Measurements from ENCODE around the gene CLK4.

CLK4 gene

GRCh38 chr5:178626484-178627258 lies at the start of gene CLK4:
TSS of gene CLK4 (minus strand) at chr5:178627050. CDS start at chr5:178623416, 3,634 bp downstream.
- peak; percentile 94 for DNase-seq (ENCODE audit: low read depth, low spot score)

GRCh38 chr5:178675922-178676321 lies 49.1 kb upstream of the CLK4 start:
- DNase-seq (ENCODE audit: low read depth, low spot score) = no peak

- no peak for DNase-seq (ENCODE audit: low read depth, low spot score)
Observed at GRCh38 chr5:178674334-178674733, 47.5 kb upstream of the CLK4 start.

DNA sequence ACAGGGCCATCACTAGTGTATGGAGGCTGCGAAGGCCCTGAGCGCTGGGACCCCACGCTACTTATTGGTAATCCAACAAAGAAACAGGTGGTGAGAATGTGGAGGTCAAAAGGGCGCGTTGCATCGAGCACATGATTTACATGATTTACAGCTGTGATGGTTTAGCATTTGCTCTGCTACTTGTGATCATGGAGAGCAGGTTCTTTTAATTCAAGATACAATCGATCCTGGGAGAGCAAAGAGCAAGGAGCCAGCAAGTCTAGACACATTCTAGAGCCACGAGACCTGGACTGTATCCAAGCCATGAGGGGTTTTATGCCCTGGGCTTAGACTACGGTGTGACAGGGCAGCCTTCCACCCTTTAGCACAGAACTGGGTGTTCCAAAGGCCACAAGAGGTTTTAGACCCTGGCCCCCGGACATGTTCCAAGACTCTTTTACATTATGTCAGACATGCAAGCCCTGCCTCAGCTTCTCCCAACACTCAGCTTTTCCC lies 47.0 kb upstream of the CLK4 start:
- no peak for DNase-seq (ENCODE audit: low read depth, low spot score)

- DNase-seq (ENCODE audit: low read depth, low spot score) = no peak
Observed at GRCh38 chr5:178672630-178673029, 45.8 kb upstream of the CLK4 start.

- DNase-seq (ENCODE audit: low read depth, low spot score) = no peak
Observed at GRCh38 chr5:178671602-178672144, 44.8 kb upstream of the CLK4 start.

- no peak for DNase-seq (ENCODE audit: low read depth, low spot score)
Observed at GRCh38 chr5:178670351-178670885, 43.6 kb upstream of the CLK4 start.

DNA sequence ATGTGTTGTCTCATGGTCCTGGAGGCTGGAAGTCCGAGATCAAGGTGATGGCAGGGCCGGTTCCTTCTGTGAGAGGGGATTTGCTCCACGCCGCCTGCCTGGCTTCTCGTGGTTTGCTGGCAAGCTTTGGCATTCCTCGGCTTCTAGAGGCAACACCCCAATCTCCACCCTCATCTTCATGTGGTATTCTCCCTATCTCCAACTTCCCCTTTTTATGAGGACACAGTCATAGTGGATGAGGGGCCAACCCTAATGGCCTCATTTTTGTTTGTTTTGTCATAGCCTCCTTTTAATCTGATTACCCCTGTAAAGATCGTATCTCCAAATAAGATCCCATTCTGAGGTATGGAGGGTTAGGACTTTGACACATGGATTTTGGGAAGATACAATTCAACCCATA lies 41.7 kb upstream of the CLK4 start:
- no peak for DNase-seq (ENCODE audit: low read depth, low spot score)

DNA sequence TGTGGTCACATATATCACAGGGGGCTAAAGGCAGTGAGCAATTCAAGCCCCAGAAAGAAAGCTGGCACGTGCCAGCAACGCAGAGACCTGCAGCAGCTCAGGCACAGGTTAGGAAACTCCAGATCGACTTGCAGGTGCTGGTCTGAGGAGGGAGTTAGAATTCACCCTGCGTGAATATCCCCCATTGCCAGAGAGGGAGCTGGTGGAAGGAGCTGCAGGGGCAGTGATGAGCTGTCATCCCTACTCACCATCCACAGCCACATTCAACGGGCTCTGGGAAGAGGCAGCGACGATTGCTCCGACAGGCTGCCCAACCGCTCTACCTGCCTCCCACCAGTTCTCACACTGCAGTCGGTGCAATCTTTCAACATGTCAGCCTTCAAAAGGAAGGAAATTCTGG lies 40.8 kb upstream of the CLK4 start:
- no peak for DNase-seq (ENCODE audit: low read depth, low spot score)

- DNase-seq (ENCODE audit: low read depth, low spot score) = no peak
Observed at GRCh38 chr5:178667101-178667500, 40.3 kb upstream of the CLK4 start.

GRCh38 chr5:178664141-178664540 lies 37.3 kb upstream of the CLK4 start:
- DNase-seq (ENCODE audit: low read depth, low spot score) = no peak

DNA sequence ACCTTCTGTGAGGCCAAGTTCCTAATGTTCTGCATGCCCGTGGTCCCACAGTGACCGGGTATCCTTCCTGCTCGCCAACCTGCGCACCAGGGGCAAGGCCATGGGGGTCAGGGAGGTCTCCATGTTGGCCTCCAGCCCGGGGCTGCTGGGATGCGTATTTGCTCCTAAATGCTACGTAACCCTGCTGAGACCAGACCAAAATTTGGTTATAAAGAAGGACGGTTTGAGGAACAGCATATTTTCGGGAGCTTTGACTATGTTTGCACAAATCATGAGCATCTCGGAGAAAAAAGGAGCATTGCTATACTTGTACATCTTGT lies 35.7 kb upstream of the CLK4 start:
- DNase-seq (ENCODE audit: low read depth, low spot score) = no peak

DNA sequence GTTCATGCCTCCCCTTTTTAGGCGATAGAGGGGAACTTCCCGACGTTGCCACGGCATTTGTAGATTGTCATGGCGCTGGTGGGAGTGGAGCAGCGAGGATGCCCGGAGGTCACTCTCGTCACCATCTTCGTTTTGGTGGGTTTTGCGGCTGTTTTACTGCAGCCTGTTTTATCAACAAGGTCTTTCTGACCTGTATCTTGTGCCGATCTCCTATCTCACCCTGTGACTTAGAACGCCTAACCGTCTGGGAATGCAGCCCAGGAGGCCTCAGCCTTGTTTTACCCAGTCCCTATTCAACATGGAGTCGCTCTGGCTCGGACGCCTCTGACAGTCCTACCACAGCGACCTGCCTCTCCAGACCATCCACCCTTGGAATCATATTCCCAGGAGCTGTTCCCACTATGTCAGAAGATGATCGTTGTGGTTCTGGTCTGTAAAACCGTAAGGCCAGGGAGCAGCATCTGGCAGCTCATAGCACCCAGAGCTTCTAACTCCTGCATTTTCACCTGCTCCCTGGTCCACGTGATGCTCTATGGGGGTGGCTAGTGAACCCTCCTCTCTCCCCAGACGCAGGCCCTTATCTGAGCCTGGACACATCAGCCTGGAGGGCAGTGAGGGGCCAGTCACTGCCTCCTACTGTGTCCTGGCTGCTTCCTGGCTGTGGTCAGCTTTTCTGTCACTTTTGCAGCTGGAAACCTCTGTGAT lies 35.1 kb upstream of the CLK4 start:
- DNase-seq (ENCODE audit: low read depth, low spot score) = no peak

DNA sequence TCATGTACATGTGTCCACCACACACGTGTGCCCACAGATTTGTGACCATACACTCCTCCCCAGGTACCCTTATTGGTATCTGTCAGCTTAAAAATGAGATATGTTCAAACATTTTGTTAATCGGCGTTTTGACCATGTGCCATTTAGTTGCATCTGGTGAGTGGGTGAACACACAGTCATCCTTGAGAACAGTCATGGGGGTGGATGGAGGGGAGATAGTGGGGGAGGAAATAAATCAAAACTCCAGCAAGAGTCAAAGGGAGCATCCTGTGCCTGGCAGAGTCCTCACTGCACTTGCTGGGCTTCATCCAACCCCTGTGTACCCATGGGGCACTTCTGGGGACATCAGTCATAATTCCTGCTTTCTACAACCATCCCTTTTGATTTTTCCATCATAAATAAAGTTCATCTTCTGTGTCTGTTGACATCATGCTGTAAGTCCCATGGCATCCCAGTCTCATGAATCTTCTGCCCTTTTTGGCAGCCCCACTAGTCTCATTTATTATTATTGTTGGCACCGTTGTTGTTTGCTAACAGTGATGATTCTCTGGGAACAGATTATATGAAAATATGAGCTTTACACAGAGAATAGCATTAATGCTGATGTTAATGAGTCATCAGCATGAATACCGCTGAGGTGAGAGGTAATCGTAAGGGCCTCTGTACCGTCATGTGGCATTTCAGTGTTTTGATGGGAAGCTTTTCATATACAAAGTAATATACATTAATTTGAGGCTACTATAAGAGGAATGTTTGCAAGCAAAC lies 24.4 kb upstream of the CLK4 start:
- DNase-seq (ENCODE audit: low read depth, low spot score) = no peak

- no peak for DNase-seq (ENCODE audit: low read depth, low spot score)
Observed at GRCh38 chr5:178650214-178650613, 23.4 kb upstream of the CLK4 start.

DNA sequence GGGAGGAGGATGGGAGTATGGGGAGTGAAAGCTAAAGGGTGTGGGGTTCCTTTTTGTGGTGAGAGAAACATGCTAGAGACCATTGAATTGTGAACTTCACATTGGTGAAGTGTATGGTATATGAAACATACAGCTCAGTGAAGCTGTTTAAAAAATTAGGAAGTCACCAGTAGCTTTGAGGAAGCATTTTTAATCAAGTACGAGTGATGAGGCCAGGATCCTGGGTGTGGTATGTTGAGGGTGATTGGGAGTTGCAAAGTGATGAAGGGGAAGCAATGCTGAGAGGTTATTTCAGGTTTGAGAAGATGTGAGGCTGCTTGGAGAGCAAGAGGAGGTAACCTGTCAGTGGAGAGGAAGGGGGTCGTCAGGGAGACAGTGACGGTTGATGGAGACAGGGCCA lies 22.7 kb upstream of the CLK4 start:
- no peak for DNase-seq (ENCODE audit: low read depth, low spot score)

- DNase-seq (ENCODE audit: low read depth, low spot score) = no peak
Observed at GRCh38 chr5:178644826-178645545, 18.1 kb upstream of the CLK4 start.

- no peak for DNase-seq (ENCODE audit: low read depth, low spot score)
Observed at GRCh38 chr5:178642351-178642909, 15.6 kb upstream of the CLK4 start.

- no peak for DNase-seq (ENCODE audit: low read depth, low spot score)
Observed at GRCh38 chr5:178641711-178642110, 14.9 kb upstream of the CLK4 start.

DNA sequence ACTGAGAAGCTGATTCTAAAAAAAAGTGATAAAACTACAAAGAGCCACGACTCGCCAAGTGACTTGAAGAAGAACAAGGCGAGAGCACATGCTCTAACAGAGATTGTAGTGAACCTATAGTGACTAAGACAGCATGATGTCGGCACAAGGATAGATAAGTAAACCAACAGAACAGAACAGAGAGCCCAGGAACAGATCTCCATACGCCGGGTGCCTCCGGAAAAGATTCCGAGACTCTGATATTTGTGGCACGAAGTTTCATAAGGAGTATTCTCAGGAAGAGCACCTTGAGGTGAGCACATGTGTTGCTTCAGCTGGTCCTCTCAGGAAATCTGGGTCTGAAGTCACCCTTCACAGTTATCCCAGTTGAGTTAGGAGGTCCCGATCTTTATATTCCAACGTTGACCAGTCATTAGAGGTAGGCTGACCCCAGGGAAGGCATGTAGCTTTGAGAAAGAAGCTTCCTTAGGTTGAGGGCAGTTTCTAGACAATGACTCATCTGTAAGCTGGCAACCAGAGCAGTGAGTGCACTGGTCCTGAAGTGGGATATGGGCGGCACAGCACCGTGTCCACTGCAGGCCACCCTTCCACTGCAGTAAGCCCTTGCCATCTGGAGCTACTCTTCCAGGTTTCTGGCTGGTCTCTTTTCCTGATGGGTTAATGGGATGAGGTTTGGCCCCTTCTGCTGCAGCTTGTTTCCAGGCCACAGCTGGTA lies 13.6 kb upstream of the CLK4 start:
- DNase-seq (ENCODE audit: low read depth, low spot score) = no peak

All from activated CD4-positive, CD25-positive, alpha-beta regulatory T cell treated with anti-CD3 and anti-CD28 coated beads, Interleukin-2, amount 50 U/mL, for 16 hours (primary cell).